DMS 273 (cell line): ENCODE measurements around the gene FOCAD.
"Not testable (repeated sequence)": the region's sequence is repeated elsewhere in the genome, so short reads cannot be mapped to it uniquely, and the experiment has no call there.

Experiments
- DNase-seq: peaks from one replicate; lab custom pipeline; 2025; ENCODE audit not compliant: unreplicated experiment; lab: John Stamatoyannopoulos, UW

FOCAD gene

GRCh38 chr9:20671635-20672034 is 12.4 kb upstream of the FOCAD start:
- no peak for DNase-seq

- DNase-seq, result not testable (repeated sequence)
Observed at GRCh38 chr9:20673537-20673936, 10.5 kb upstream of the FOCAD start.

GRCh38 chr9:20681467-20681866 is 2.6 kb upstream of the FOCAD start:
- DNase-seq, result no peak

GRCh38 chr9:20683351-20684034 is 566 bp upstream of the FOCAD start:
- peak; percentile 72 for DNase-seq

- peak; percentile 24 for DNase-seq
Observed at GRCh38 chr9:20684875-20685696, 1.0 kb downstream of the FOCAD start.

- DNase-seq, result no peak
Observed at GRCh38 chr9:20685769-20686168, 1.7 kb downstream of the FOCAD start.

GRCh38 chr9:20689833-20690232 is 5.8 kb downstream of the FOCAD start:
- no peak for DNase-seq

- no peak for DNase-seq
Observed at GRCh38 chr9:20692554-20692953, 8.5 kb downstream of the FOCAD start.

- no peak for DNase-seq
Observed at GRCh38 chr9:20693068-20693467, 9.0 kb downstream of the FOCAD start.

GRCh38 chr9:20694248-20694647 is 10.2 kb downstream of the FOCAD start:
- no peak for DNase-seq

GRCh38 chr9:20697021-20697719 is 13.1 kb downstream of the FOCAD start:
- DNase-seq, result no peak

- peak; percentile 7 for DNase-seq
Observed at GRCh38 chr9:20698782-20699181, 14.7 kb downstream of the FOCAD start.

GRCh38 chr9:20701060-20701459 is 17.0 kb downstream of the FOCAD start:
- DNase-seq, result peak; percentile 40

- DNase-seq, result no peak
Observed at GRCh38 chr9:20702570-20702969, 18.5 kb downstream of the FOCAD start.

- DNase-seq, result no peak
Observed at GRCh38 chr9:20703146-20703545, 19.1 kb downstream of the FOCAD start.

- no peak for DNase-seq
Observed at GRCh38 chr9:20707708-20708107, 23.6 kb downstream of the FOCAD start.

- DNase-seq, result no peak
Observed at GRCh38 chr9:20713172-20713571, 29.1 kb downstream of the FOCAD start.

GRCh38 chr9:20714442-20715415 is 30.7 kb downstream of the FOCAD start:
- no peak for DNase-seq

- no peak for DNase-seq
Observed at GRCh38 chr9:20722221-20722620, 38.2 kb downstream of the FOCAD start.

- no peak for DNase-seq
Observed at GRCh38 chr9:20725675-20726074, 41.6 kb downstream of the FOCAD start.

GRCh38 chr9:20726144-20726543 is 42.1 kb downstream of the FOCAD start:
- DNase-seq, result no peak
